HG02840 (cell line): ENCODE data around the gene C19orf33.
"Not testable (repeated sequence)": the region's sequence is repeated elsewhere in the genome, so short reads cannot be mapped to it uniquely, and the experiment has no call there.

Experiments
- ATAC-seq: cut with Tn5 transposase; IDR thresholded peaks from one replicate; pipeline ENCODE4 v1.9.1; 2021; ENCODE audit warnings: mild to moderate bottlenecking, moderate library complexity, moderate number of reproducible peaks; ENCODE audit not compliant: unreplicated experiment, low FRiP score

C19orf33 gene

DNA sequence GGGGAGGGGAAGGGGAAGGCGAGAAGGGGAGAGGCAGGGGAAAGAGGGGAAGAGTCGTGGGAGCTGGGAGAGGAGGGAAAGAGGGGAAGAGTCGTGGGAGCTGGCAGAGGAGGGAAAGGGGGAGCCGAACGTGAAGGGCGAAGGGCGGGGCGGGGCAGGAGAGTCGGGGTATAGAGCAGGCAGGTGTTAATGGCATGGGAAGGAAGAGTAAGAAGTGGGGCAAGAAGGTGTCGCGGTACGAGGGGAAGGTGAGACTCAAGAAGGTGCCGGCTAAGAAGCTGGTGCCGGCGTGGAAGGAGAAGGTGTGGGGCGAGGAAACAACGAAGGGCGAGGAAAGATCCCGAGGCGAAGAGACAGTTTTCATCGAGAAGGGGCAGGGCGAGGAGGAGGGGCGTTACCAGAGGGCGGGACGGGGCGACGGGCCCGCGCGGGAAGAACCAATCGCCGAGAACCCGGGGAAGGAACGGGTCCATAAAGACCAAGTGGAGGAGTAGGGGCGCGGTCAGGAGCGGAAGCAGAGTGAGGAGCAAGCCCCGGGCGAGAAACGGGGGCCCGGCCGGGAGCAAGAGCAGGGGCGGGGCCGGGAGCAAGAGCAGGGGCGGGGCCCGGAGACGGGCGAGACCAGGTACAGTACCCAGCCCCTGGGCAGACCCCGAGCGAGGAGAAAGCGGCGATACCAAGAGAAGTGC lies 32.0 kb downstream of the C19orf33 start:
- peak; percentile 66 for ATAC-seq

DNA sequence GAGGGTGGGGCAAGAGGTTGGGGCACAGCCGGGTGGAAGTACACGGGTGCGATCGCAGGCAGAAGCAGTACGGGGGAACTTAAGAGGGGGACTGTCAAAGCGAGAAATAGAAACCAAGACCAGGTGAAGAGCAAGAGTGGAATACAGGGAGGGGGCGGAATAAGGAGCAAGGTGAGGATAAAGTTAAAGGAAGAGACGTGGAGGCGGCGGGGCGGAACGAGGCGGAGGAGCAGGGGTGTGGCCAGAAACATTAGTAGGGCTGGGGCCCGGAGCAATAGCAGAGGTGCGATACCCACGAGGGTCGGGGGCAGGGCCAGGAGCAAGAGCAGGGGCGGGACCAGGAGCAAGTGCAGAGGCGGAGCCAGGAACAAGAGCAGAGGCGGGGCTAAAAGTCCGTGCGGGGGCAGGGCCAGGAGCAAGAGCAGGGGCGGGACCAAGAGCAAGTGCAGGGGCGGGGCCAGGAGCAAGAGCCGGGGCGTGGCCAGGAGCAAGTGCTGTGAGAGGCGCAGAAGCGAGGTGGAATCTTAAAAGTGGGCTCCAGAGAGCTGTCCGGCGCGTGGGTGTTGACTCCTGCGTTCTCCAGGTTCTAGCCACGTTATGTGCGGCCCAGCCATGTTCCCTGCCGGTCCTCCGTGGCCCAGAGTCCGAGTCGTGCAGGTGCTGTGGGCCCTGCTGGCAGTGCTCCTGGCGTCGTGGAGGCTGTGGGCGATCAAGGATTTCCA lies 32.7 kb downstream of the C19orf33 start:
- peak; percentile 50 for ATAC-seq

DNA sequence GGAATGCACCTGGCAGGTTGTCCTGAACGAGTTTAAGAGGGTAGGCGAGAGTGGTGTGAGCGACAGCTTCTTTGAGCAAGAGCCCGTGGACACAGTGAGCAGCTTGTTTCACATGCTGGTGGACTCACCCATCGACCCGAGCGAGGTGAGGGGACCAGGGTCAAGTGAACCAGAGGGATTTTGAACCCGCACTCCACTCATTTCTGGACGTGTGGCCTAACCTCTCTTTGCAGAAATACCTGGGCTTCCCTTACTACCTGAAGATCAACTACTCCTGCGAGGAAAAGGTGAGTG lies 33.3 kb downstream of the C19orf33 start:
- ATAC-seq: no peak

DNA sequence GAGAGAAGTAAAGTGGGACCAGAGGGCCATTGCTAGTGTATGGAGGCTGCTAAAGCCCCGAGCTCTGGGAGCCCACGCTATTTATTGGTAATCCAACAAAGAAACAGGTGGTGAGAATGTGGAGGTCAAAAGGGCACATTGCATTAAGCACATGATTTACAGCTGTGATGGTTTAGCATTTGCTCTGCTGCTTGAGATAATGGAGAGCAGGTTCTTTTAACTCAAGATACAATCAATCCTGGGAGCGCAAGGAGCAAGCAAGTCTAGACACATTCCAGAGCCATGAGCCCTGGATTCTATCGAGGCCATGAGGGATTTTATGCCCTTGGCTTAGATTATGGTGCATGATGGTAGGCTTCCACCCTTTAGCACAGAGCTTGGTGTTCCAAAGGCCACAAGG lies 35.0 kb downstream of the C19orf33 start:
- ATAC-seq: not testable (repeated sequence)

DNA sequence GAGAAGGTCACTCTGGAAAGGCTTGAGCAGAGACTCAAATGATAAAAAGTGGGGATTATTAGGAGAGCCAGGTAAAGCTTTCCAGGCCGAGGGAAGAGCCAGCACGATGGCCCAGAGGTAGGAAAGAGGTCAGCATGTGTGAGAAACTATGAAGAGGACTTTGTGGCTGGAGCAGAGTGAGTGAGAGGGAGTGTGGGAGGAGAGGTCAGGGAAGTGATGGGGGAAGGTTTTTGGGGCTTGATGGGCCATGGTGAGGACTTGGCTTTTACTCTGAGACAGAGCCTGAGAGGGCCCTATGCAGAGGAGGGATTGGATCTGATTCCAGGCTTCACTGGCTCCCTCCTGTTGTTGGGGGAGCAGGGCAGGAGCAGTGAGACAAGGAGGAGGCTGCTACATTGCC lies 36.9 kb downstream of the C19orf33 start:
- ATAC-seq: no peak

- ATAC-seq: no peak
Measured at GRCh38 chr19:38346837-38347236, 42.8 kb downstream of the C19orf33 start.

- ATAC-seq: no peak
Measured at GRCh38 chr19:38350883-38351282, 46.8 kb downstream of the C19orf33 start.

DNA sequence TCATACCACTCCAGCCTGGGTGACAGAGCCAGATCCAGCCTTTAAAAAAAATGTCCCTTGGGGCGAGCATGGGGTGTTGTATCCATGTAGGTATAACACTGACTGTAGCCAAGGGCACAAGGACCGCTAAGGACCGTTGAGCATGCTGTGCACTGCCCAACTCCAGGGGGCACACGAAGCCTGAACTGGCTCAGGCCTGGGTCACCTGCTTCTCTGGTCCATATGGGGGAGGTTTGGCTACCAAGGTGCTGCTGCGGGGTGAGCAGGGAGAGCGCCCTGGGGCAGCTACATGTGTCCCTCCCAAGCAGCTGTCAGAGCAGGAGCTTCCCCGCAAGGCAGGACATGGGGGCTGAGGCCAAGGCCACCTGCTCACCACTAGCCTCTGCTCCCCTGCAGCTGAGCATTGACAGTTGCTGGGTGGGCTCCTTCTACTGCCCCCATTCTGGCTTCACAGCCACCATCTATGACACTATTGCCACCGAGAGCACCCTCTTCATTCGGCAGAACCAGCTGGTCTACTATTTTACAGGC lies 47.9 kb downstream of the C19orf33 start:
- ATAC-seq: no peak

DNA sequence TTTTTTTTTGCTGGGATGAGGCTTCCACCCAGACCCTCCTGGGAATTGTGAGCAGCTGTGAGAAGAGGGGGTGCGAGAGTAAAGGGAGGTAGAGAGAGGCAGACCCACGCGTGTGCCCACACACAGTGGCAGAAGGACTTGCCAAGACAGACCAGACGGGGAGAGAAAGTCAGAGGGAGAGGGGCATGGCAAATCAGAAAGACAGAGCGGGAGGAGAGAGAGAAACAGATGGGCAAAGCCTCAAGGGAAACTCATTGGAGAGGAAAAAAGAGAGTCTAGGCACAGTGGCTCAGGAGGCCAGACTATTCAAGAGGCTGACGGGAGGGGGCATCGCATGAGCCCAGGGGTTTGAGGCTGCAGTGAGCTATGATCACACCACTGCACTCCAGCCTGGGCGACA lies 48.6 kb downstream of the C19orf33 start:
- ATAC-seq: no peak
